ENCODE measurements around the gene ATP6V1E1.
A peak's percentile ranks its signal among the peaks of the same experiment; 100 is the strongest.
"Not testable (repeated sequence)": the region's sequence is repeated elsewhere in the genome, so short reads cannot be mapped to it uniquely, and the experiment has no call there.

The ATP6V1E1 gene

GRCh38 chr22:17672417-17672991 is 44.0 kb upstream of the ATP6V1E1 start:
- ChIA-PET POLR2A (interaction anchor here (1.6 kb wide), 1 partner anchor 33 kb away, joined by 4 read pairs; no protein-coding TSS in a partner anchor), CTCF (interaction anchor here (0.6 to 1.1 kb wide), 3 partner anchors 9 to 87 kb away, joined by 3 read pairs; no protein-coding TSS in a partner anchor)
- no peak for TF ChIP-seq ZNF560 (tag by site-specific recombination; IDR thresholded peaks at IDR 0.05; ENCODE audit: borderline replicate concordance)
- no peak for TF ChIP-seq ZNF248 (tag by site-specific recombination; IDR thresholded peaks at IDR 0.05)
- TF ChIP-seq ZFHX2 (tag by site-specific recombination; conservative IDR thresholded peaks at IDR 0.05) = peak; percentile 34
- TF ChIP-seq ZSCAN4 (tag by site-specific recombination; IDR thresholded peaks at IDR 0.05) = no peak
- Histone ChIP-seq H3K36me3 (ENCODE audit: control insufficient read depth in 2 of 2, insufficient read depth in 1 of 2, low read length in 2 of 2) (peaks cover 0 to 3% of the 10 kb centered on the region in 2 experiments; a peak in 2 of 3 replicates), H3K4me3 (ENCODE audit: low read depth, low read length) (no peak overlapping the region), H3K4me1 (ENCODE audit: control insufficient read depth, insufficient read depth, low read length) (peaks cover 7% of the 10 kb centered on the region), H3K27ac (ENCODE audit: extremely low read depth, low read depth, low read length) (no peak overlapping the region), H3K9me3 (ENCODE audit: control insufficient read depth, insufficient read depth, low read depth, low read length) (no peaks in the 10 kb centered on the region)

- H3K4me3 ChIP-seq (ENCODE audit: low read depth, low read length); H3K9me3 ChIP-seq (ENCODE audit: control insufficient read depth, insufficient read depth, low read depth, low read length); H3K27ac ChIP-seq (ENCODE audit: extremely low read depth, low read depth, low read length); H3K36me3 ChIP-seq (ENCODE audit: control insufficient read depth in 2 of 2, insufficient read depth in 1 of 2, low read length in 2 of 2); H3K4me1 ChIP-seq (ENCODE audit: control insufficient read depth, insufficient read depth, low read length): not testable (repeated sequence)
- CTCF ChIA-PET = interaction anchor here (0.6 kb wide), 1 partner anchor 57 kb away, joined by 4 read pairs; no protein-coding TSS in a partner anchor
- POLR2A ChIA-PET = interaction anchor here (1.6 kb wide), 1 partner anchor 32 kb away, joined by 4 read pairs; no protein-coding TSS in a partner anchor
Measured at GRCh38 chr22:17671521-17672092, 43.1 kb upstream of the ATP6V1E1 start.

GRCh38 chr22:17665854-17666253 is 37.3 kb upstream of the ATP6V1E1 start:
- Histone ChIP-seq H3K4me1 (ENCODE audit: control insufficient read depth, insufficient read depth, low read length) (no peaks in the 10 kb centered on the region), H3K9me3 (ENCODE audit: control insufficient read depth, insufficient read depth, low read depth, low read length) (no peaks in the 10 kb centered on the region), H3K4me3 (ENCODE audit: low read depth, low read length) (no peak overlapping the region), H3K36me3 (ENCODE audit: control insufficient read depth in 2 of 2, insufficient read depth in 1 of 2, low read length in 2 of 2) (peaks cover 20 to 25% of the 10 kb centered on the region in 2 experiments), H3K27ac (ENCODE audit: extremely low read depth, low read depth, low read length) (no peak overlapping the region)
- TF ChIP-seq ZBTB7A (tag by site-specific recombination; IDR thresholded peaks at IDR 0.05; ENCODE audit: low read depth) (no peak), ZNF133 (tag by site-specific recombination; IDR thresholded peaks at IDR 0.05) (no peak), ZNF37A (tag by site-specific recombination; IDR thresholded peaks at IDR 0.05) (no peak), ZNF639 (tag by site-specific recombination; IDR thresholded peaks at IDR 0.05) (no peak), ZNF324 (tag by site-specific recombination; IDR thresholded peaks at IDR 0.05) (no peak), ZNF549 (tag by site-specific recombination; IDR thresholded peaks at IDR 0.05) (no peak), ZNF692 (tag by site-specific recombination; IDR thresholded peaks at IDR 0.05) (no peak), ZNF280D (tag by site-specific recombination; IDR thresholded peaks at IDR 0.05) (no peak)
- POLR2A ChIA-PET = interaction anchor here (0.5 to 0.6 kb wide), 2 partner anchors 15 to 231 kb away, joined by 4 to 7 read pairs; no protein-coding TSS in a partner anchor
- CTCF ChIA-PET = no interaction called here
